Mesenchymal stem cell (in vitro differentiated cells and primary cell): ENCODE data around the gene NDUFAF8.

ENCODE experiments used
- DNase-seq: peaks from one replicate; pipeline ENCODE4 v3.0.0-alpha.2; 2013
- H2AFZ ChIP-seq: one replicate; pipeline ENCODE4 v1.6.1; 2013; ENCODE audit warnings: low read depth, mild to moderate bottlenecking, control low read depth, inconsistent platforms, low read length, moderate library complexity
- H2AK5ac ChIP-seq: 2 replicates; pipeline ENCODE4 v1.6.1; 2013; ENCODE audit warnings: low read length, moderate library complexity, mild to moderate bottlenecking, inconsistent platforms; ENCODE audit not compliant: severe bottlenecking
- H2BK120ac ChIP-seq: one replicate; pipeline ENCODE4 v1.6.1; 2013; ENCODE audit warnings: low read depth, mild to moderate bottlenecking, inconsistent platforms, low read length, moderate library complexity
- H2BK12ac ChIP-seq, 2 experiments: one replicate each; pipeline ENCODE4 v1.6.1; 2013; ENCODE audit warnings: inconsistent platforms in 2 of 2, low read length in 2 of 2, mild to moderate bottlenecking in 2 of 2, moderate library complexity in 2 of 2, control low read depth in 1 of 2
- H2BK15ac ChIP-seq: one replicate; pipeline ENCODE4 v1.6.1; 2013; ENCODE audit warnings: mild to moderate bottlenecking, low read depth, inconsistent platforms; ENCODE audit not compliant: poor library complexity, severe bottlenecking
- H2BK5ac ChIP-seq: 2 replicates; pipeline ENCODE4 v1.6.1; 2013; ENCODE audit warnings: low read depth, mild to moderate bottlenecking, low read length, control low read depth, inconsistent platforms; ENCODE audit not compliant: poor library complexity, severe bottlenecking
- H3K14ac ChIP-seq, 2 experiments: one replicate each; pipeline ENCODE4 v1.6.1; 2013; ENCODE audit warnings: inconsistent platforms in 2 of 2, low read length in 2 of 2, control low read depth in 1 of 2, mild to moderate bottlenecking in 1 of 2, moderate library complexity in 1 of 2
- H3K18ac ChIP-seq, 2 experiments: one replicate each; pipeline ENCODE4 v1.6.1; 2013; ENCODE audit warnings: inconsistent platforms in 2 of 2, low read length in 2 of 2, control low read depth in 1 of 2, low read depth in 1 of 2, mild to moderate bottlenecking in 1 of 2
- H3K23ac ChIP-seq, 2 experiments: one replicate each; pipeline ENCODE4 v1.6.1; 2013; ENCODE audit warnings: inconsistent platforms in 2 of 2, low read length in 2 of 2, mild to moderate bottlenecking in 2 of 2, moderate library complexity in 2 of 2, control low read depth in 1 of 2
- H3K27ac ChIP-seq: 2 replicates; pipeline ENCODE4 v1.5.1; 2013; ENCODE audit warnings: mild to moderate bottlenecking, moderate library complexity, low read length, control low read depth, inconsistent platforms; ENCODE audit not compliant: poor library complexity, severe bottlenecking
- H3K27me3 ChIP-seq, 2 experiments: 2 replicates each; pipeline versions ENCODE4 v1.6.1 to v1.7.0; 2013; ENCODE audit warnings: low read length in 2 of 2, mild to moderate bottlenecking in 2 of 2, moderate library complexity in 2 of 2, control low read depth in 1 of 2, inconsistent platforms in 1 of 2; ENCODE audit not compliant: control insufficient read depth in 1 of 2, insufficient read depth in 1 of 2
- H3K36me3 ChIP-seq, 2 experiments: 2 replicates each; pipeline versions ENCODE4 v1.6.1 to v1.7.0; 2013; ENCODE audit warnings: low read length in 2 of 2, control low read depth in 1 of 2, inconsistent platforms in 1 of 2, low read depth in 1 of 2, mild to moderate bottlenecking in 1 of 2; ENCODE audit not compliant: insufficient read depth in 2 of 2, control insufficient read depth in 1 of 2
- H3K4ac ChIP-seq, 2 experiments: one replicate each; pipeline ENCODE4 v1.6.1; 2013; ENCODE audit warnings: inconsistent platforms in 2 of 2, low read length in 2 of 2, mild to moderate bottlenecking in 2 of 2, moderate library complexity in 2 of 2, control low read depth in 1 of 2, low read depth in 1 of 2
- H3K4me1 ChIP-seq: 2 replicates; pipeline ENCODE4 v1.6.1; 2013; ENCODE audit warnings: low read depth, low read length, control low read depth; ENCODE audit not compliant: control insufficient read depth, insufficient read depth
- H3K4me2 ChIP-seq: 2 replicates; pipeline ENCODE4 v1.6.1; 2013; ENCODE audit warnings: low read length, mild to moderate bottlenecking, inconsistent platforms; ENCODE audit not compliant: poor library complexity, severe bottlenecking
- H3K4me3 ChIP-seq, 2 experiments: 2 replicates each; pipeline versions ENCODE4 v1.5.1 to v1.7.0; 2013; ENCODE audit warnings: low read length in 2 of 2, mild to moderate bottlenecking in 2 of 2, control low read depth in 1 of 2, low read depth in 1 of 2; ENCODE audit not compliant: insufficient read depth in 1 of 2
- H3K79me1 ChIP-seq: replicated peaks from 2 replicates; pipeline ENCODE4 v1.6.1; 2013; ENCODE audit warnings: mild to moderate bottlenecking, control low read depth, low read length, inconsistent platforms; ENCODE audit not compliant: poor library complexity, severe bottlenecking
- H3K9ac ChIP-seq: 2 replicates; pipeline ENCODE4 v1.7.0; 2013; ENCODE audit warnings: mild to moderate bottlenecking, low read length, moderate library complexity
- H3K9me3 ChIP-seq: 2 replicates; pipeline ENCODE4 v1.7.0; 2013; ENCODE audit warnings: mild to moderate bottlenecking, low read length; ENCODE audit not compliant: control insufficient read depth
- H4K8ac ChIP-seq: one replicate; pipeline ENCODE4 v1.6.1; 2013; ENCODE audit warnings: inconsistent platforms, mild to moderate bottlenecking, low read length, moderate library complexity
- H4K91ac ChIP-seq: one replicate; pipeline ENCODE4 v1.6.1; 2013; ENCODE audit warnings: mild to moderate bottlenecking, low read length, inconsistent platforms
- WGBS: methylation state at CpG from one replicate; pipeline ENCODE4 v1.1.7; 2013; ENCODE audit warnings: mixed read lengths; 5-methylcytosine and 5-hydroxymethylcytosine counted together

NDUFAF8 gene

DNA sequence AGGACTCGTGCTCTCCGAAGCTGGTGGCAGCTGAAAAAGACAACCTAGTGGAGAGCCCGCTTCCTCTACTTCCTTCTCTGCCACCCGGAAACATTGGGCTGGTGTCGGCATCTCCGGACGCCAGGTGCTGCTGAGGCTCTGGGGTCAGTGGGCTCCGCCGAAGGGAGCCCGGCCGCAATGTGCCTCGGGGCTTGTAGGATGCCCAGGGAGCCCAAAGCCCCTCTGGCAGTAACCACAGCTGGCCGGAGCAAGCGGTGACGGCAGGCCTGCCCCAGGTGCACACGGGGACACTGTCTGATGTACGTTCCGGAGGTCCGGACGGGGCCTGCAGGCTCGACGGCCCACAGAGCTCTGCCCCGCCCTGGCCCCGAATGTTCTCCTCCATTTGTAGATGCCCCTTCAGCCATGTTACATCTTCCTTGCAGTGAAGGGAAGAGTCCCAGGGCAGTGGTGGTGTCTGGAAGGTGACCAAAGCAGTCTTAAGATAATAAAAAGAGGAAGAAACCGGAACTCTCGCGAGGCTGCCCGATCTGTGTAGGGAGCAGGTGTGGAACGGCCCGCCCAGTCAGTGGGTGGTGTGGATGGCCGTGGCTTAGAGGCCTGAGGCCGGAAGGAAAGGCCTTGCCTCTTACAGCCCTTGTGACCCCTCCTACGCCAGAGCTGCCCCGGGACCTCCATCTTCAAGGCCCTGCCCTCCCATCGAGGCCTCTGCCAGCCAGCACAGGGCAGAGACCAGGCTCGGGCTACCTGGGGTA lies 22.6 kb downstream of the NDUFAF8 start:
- no peak overlapping the region for H2BK15ac ChIP-seq
- no peaks in the 10 kb centered on the region for H3K9me3 ChIP-seq
- H2BK12ac ChIP-seq: no peak overlapping the region
- no peak overlapping the region for H2BK5ac ChIP-seq
- H3K9ac ChIP-seq: no peak overlapping the region
- H4K91ac ChIP-seq: no peak overlapping the region
- H3K4me3 ChIP-seq: no peak overlapping the region
- H3K79me1 ChIP-seq: peaks cover 28% of the 10 kb centered on the region
- no peak overlapping the region for H3K27ac ChIP-seq
- WGBS: 94% methylated on average over 32 of the region's 36 CpGs
- H3K14ac ChIP-seq: no peak overlapping the region
- no peak overlapping the region for H3K4me2 ChIP-seq
- H3K36me3 ChIP-seq: peaks cover 63 to 92% of the 10 kb centered on the region in 2 experiments
- H2AK5ac ChIP-seq: no peak overlapping the region
- H2AFZ ChIP-seq: no peak overlapping the region
- no peak overlapping the region for H3K23ac ChIP-seq
- H3K4ac ChIP-seq: no peak overlapping the region
- no peak overlapping the region for H2BK120ac ChIP-seq
- no peak for DNase-seq
- peaks cover under 1% of the 10 kb centered on the region for H3K4me1 ChIP-seq
- H3K18ac ChIP-seq: no peak overlapping the region
- no peaks in the 10 kb centered on the region for H3K27me3 ChIP-seq
- H4K8ac ChIP-seq: no peak overlapping the region

DNA sequence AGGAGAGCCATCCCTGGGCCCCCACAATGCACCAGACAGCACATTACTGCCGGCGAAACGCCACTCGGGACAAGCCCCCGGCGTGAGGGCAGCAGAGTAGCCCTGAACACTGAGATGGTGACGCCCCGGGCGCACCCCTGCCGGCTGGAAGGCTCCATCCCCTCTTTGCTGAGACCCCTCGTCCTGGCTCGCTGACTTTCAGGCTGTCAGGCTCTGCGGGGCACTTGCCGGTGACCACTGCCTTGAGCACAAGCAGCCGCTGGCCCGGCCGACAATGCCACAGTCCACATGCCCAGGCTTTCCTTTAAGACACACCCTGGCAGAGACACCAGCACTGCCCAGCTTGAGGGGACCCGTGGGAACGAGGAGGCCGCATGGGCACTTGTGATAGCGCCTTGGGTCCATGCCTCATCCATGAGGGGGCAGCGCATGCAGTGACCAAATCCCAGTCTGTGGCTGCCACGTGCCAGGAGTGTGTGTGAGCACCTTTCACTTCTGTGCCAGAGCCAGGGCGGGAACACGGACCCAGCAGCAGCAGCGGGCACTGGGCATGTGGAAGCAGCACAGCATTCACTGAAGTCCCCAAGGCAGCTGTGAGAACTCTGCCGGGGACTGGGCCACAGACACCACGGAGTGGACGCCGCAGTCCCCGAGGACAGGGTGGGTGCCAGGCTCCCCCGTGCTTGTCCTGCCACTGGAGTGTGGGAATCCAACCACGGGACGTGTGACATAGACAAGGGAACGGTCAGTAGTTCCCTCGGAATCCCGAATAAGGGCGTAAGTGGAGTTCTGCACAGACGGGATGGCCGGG lies 24.5 kb downstream of the NDUFAF8 start:
- WGBS: 97% methylated on average over 40 of the region's 40 CpGs
- Histone ChIP-seq H3K4me3 (no peak overlapping the region), H4K8ac (no peak overlapping the region), H2AK5ac (no peak overlapping the region), H4K91ac (no peak overlapping the region), H3K9me3 (no peaks in the 10 kb centered on the region), H3K36me3 (peaks cover 65 to 79% of the 10 kb centered on the region in 2 experiments), H3K18ac (no peak overlapping the region), H3K27me3 (no peaks in the 10 kb centered on the region), H2BK120ac (no peak overlapping the region), H2AFZ (no peak overlapping the region), H3K9ac (no peak overlapping the region), H3K14ac (no peak overlapping the region), H3K4ac (no peak overlapping the region), H3K4me1 (no peaks in the 10 kb centered on the region), H3K23ac (no peak overlapping the region), H2BK15ac (no peak overlapping the region), H2BK5ac (no peak overlapping the region), H3K27ac (no peak overlapping the region), H3K79me1 (peaks cover 25% of the 10 kb centered on the region), H2BK12ac (no peak overlapping the region), H3K4me2 (no peak overlapping the region)
- DNase-seq: no peak

DNA sequence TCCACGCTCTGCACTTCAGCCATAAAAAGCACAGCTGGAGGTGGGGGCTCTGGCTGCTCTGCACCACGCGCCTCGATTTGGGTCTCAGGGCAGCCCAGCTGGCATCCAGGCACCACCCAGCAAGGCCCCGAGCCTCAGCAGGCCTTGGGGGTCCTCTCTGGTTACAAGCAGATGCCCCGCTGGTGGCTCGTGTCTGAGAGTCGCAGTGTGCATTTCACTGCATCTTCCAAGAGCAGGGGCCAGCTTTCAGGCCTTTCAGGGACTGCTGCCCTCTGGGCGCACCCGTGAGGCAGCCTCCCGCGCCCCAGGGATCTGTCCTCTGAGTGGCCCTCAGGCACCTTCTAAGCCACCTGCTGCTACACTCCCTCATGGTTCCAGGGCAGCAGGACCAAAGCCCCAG lies 25.5 kb downstream of the NDUFAF8 start:
- no peak overlapping the region for H3K9ac ChIP-seq
- H2AK5ac ChIP-seq: no peak overlapping the region
- H3K9me3 ChIP-seq: no peaks in the 10 kb centered on the region
- no peak overlapping the region for H2BK5ac ChIP-seq
- H3K27me3 ChIP-seq: no peaks in the 10 kb centered on the region
- H2BK12ac ChIP-seq: no peak overlapping the region
- peaks cover 65 to 74% of the 10 kb centered on the region in 2 experiments for H3K36me3 ChIP-seq
- H3K4me1 ChIP-seq: no peaks in the 10 kb centered on the region
- no peak overlapping the region for H3K14ac ChIP-seq
- H2AFZ ChIP-seq: no peak overlapping the region
- no peak overlapping the region for H4K8ac ChIP-seq
- H3K18ac ChIP-seq: no peak overlapping the region
- DNase-seq: no peak
- H2BK120ac ChIP-seq: no peak overlapping the region
- H3K4ac ChIP-seq: no peak overlapping the region
- 96% methylated on average over 12 of the region's 12 CpGs for WGBS
- H4K91ac ChIP-seq: no peak overlapping the region
- no peak overlapping the region for H3K27ac ChIP-seq
- H3K23ac ChIP-seq: no peak overlapping the region
- H3K4me2 ChIP-seq: no peak overlapping the region
- H3K79me1 ChIP-seq: peaks cover 25% of the 10 kb centered on the region
- no peak overlapping the region for H2BK15ac ChIP-seq
- no peak overlapping the region for H3K4me3 ChIP-seq

DNA sequence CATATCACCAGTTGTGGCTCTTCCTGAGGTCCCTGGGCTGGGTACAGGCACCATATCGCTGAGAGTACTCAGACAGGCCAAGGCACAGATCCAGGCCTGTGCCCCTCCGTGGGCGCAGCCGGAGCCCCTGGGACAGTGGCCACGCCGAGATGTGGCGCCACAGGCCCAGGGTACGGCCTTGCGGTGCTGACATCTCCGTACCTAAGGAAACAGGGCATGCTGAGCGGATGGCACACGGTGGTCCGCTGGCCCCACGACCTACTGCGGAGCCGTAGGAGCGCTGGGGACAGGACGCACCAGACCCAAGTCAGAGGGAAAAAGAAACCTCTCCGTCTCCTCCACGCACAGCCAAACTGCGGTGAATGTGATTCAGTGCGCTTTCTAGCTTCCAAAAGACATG lies 26.5 kb downstream of the NDUFAF8 start:
- Histone ChIP-seq H3K14ac (no peak overlapping the region), H3K36me3 (peaks cover 66 to 71% of the 10 kb centered on the region in 2 experiments), H2BK5ac (no peak overlapping the region), H2AFZ (no peak overlapping the region), H3K27ac (no peak overlapping the region), H3K4me3 (no peak overlapping the region), H4K8ac (no peak overlapping the region), H3K4ac (no peak overlapping the region), H4K91ac (no peak overlapping the region), H2AK5ac (no peak overlapping the region), H3K9me3 (no peaks in the 10 kb centered on the region), H3K9ac (no peak overlapping the region), H3K4me1 (peaks cover 7% of the 10 kb centered on the region), H3K4me2 (no peak overlapping the region), H3K27me3 (no peaks in the 10 kb centered on the region), H3K23ac (no peak overlapping the region), H2BK12ac (no peak overlapping the region), H3K18ac (no peak overlapping the region), H2BK120ac (no peak overlapping the region), H3K79me1 (peaks cover 25% of the 10 kb centered on the region), H2BK15ac (no peak overlapping the region)
- DNase-seq: no peak
- WGBS: 99% methylated on average over 22 of the region's 22 CpGs
